ENCODE results near the gene CCDC83.
A peak's percentile ranks its signal among the peaks of the same experiment; 100 is the strongest.

CCDC83 gene

DNA sequence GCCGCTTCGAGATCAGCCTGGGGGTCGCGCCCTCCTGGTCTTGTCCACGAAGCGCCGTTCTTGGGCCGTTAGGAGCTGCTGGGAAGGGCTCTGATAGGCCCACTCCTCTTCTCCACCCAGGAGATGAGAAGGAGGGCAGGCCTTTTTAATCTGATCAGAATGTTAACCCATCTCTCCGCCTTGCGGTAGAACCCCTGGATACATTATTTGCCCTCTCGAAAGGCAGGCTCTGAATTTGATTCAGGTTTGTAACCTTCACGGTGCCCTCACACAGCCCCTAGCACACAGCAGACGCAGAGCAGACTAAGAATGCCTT is at the start of gene CCDC83:
TSS of gene CCDC83 (plus strand) at position 43 of the 316 bp plus-strand sequence. CDS start 9,741 bp downstream, outside the sequence.
- no peak for DNase-seq (ENCODE audit: low spot score)

DNA sequence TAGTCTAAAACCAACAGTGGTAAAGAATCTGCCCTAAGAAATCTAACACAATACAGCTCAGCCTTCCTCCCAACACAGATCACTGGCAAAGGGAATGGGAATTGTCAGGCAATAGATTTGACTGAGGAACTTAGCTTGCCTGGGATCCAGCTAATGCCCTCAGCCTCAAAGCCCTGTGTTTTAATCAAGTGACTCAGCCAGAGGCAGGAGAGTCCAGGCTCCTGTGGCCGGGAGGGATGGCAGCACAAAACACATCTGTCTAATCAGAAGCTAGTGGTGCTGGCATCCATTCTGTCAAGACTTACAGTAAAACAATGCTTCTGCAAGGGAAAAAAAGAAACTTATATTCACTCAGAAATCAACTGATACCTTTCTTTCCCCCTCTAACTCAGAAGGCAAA is 49.8 kb upstream of the CCDC83 start:
- DNase-seq (ENCODE audit: low spot score), result no peak

DNA sequence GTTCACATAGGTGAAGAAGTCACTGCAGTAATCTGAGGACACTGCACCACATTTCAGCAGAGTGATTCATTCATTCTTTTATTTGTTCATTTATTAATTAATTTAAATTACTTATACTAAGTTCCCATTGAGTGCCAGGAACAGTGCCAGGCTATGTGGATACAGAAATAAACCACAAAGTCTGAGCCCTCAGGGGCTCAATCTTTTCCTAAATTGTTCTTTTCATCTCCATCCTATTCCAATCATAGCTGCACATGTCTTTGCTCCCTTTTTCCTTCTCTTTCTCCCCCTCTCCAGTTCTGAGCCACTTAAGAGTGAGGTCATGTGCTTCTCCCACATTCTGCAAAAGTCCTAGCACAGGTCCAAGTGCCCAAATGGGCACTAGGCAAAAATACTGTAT is 49.2 kb upstream of the CCDC83 start:
- no peak for DNase-seq (ENCODE audit: low spot score)

DNA sequence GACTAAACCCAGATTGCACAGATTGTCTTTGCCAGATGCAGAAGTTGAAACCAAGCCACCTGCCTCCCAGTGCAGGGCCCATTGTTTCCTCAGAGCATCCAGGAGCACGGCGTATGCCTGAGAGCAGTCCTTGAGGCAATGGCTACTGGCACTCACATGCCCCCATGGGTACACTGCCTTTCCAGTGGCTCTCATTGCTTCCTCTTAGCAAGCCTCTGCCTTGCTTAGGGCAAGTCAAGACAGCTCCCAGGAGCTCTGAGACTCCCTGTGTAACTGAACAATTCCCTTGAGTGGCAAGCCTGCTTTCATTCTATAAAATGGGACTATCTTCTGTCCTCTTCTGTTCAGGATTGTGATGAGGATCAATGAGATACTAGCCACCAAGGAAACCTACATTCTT is 48.3 kb upstream of the CCDC83 start:
- DNase-seq (ENCODE audit: low spot score), result no peak

DNA sequence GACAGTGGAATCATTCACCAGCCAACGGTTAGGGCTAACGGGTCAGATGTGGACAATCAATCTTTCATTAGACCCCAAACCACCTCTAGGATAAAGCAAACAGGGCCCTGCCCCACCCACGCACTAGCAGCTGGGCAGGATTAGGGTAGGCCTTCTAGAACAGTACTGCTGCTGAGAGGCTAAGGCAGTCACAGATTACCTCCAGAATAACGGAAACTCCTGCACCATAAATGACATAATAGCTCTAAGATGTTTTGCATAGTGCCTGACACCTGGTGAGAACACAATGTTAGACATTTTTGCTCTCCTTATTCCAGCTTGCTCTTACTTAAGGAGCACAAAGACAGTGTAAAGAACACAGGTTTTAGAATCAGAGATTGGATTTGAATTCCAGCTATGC is 46.0 kb upstream of the CCDC83 start:
- no peak for DNase-seq (ENCODE audit: low spot score)

DNA sequence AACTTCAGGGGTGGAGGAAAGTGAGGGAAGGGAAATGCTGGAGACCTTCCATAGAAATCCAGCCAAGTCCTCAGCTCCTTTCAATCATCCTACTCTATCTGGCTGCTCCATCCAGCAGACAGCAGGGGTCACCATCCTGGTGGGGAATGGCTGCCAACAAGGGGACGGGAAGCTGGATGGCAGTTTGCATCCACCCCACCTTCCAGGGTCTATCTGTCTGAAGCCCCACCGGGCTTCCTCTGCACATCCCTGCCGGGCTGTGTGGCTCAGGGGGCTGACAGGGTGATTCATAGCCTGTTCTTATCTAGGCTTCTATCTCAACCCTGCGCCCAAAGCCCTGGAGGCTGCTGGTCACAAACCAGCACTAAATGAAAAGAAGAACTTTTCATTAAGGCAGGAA is 45.3 kb upstream of the CCDC83 start:
- DNase-seq (ENCODE audit: low spot score), result peak; percentile 47

DNA sequence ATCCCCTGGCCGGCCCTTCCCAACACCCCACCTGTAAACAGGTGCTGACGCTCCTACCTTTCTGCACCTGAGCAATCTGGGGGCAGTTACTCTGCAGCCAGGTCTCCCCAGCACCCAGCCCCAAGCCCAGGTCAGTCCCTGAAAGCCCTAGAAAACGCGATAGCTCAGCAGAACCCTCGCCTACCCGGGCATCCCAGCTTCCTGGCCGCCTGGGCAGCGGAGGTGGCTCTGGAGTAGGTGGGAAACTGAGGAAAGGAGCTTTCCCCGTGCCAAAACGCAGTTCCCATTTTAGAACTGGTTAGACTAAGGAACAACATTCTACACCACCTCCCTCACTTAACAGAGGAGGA is 44.7 kb upstream of the CCDC83 start:
- DNase-seq (ENCODE audit: low spot score), result no peak

DNA sequence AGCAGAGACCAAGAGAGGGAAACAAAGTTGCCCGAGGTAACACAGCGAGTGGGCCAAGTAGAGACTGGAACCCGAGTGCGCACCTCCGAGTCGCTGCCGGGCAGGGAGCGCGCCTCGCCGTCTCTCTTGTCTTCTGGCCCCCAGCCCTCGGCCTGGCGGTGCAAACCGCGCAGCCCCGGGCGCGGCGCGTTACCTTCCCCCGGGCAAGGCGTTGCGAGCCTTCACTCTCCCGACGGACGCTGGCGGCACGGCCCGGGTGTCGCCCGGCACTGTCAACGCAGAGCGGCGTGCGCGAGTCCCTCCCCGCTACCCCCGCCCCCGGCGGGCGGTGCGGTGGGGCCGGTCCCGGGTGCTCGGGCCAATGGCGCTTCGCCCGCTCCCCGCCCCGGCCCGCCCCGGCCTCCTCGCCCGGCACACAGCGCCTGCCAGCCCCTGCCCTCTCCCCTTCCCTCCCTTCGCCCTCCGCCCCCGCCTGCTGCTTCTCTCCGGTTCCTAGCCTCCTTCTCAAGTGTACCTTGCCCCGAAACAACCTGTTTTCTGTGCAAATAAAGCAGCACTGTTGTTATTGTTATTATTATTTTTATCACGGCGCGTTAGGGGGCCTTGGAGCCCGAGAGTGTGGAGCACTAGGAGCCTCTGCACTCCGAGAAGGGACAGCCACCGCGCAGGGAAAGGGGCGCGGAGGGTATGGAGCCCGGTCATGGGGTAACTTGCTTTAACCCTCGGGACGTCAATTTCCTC is 44.1 kb upstream of the CCDC83 start, which contains the start of gene SYTL2:
TSS of gene SYTL2 (minus strand) at position 271 of the 741 bp plus-strand sequence. CDS start 53,416 bp downstream, outside the sequence.
- peak; percentile 82 for DNase-seq (ENCODE audit: low spot score)

DNA sequence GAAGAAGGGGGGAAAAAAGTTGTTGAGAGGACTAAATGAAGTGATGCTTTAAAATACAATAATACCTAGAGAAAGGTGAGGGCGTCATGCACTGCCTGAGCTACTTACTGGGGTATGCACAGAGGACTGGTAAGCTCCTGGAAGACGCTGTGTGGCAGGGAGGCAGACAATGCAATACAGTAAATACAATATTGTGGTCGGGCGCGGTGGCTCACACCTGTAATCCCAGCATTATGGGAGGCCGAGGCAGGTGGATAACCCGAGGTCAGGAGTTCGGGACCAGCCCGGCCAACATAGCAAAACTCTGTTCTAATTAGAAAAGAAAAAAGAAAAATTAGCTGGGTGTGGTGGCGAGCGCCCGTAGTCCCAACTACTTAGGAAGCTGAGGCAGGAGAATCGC is 43.6 kb upstream of the CCDC83 start:
- no peak for DNase-seq (ENCODE audit: low spot score)

DNA sequence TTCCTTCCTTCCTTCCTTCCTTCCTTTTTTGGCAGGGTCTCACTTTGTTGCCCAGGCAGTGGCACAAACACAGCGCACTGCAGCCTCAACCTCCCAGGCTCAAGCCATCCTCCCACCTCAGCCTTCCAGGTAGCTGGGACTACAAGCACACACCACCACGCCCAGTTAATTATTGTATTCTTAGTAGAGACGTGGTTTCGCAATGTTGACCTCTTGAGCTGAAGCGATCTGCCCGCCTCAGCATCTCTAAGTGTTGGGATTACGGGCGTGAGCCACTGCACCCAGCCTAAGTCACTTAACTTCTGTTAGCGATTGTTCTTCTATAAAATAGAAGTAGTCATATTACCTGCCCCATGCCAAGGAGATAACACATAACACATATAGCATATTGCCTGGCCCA is 41.5 kb upstream of the CCDC83 start:
- DNase-seq (ENCODE audit: low spot score), result no peak

DNA sequence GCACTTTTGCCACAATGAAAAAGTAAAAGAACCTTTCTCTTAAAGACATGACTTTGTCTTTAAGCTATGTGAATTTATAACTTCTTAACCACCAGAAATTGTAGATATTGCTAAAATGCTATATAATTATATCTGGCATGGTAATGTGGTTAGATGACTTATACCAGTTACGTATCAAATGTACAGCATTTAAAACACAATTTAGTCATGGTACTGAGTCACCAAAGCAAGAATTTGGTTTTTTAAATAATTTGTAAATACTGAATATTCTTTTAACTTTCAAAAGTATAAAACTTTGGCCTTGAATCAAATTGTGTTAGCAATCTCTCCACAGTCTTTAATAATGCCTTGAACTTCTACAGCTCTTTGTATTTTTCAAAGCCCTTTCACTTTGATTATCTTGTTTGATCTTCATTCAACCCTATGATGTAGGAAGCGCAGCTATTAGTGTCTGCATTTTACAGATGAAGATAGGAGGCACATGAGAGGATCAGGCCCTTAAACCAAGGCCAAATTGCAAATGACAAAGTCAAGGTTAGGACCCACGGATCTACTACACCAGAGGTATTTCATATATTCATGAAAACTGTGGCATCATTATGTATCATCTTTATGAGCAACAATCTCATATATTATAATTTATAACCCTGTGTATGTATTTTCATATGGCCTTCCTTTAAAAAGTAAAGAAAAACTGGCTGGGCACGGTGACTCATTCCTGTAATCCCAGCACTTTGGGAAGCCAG is 39.8 kb upstream of the CCDC83 start:
- DNase-seq (ENCODE audit: low spot score), result no peak

DNA sequence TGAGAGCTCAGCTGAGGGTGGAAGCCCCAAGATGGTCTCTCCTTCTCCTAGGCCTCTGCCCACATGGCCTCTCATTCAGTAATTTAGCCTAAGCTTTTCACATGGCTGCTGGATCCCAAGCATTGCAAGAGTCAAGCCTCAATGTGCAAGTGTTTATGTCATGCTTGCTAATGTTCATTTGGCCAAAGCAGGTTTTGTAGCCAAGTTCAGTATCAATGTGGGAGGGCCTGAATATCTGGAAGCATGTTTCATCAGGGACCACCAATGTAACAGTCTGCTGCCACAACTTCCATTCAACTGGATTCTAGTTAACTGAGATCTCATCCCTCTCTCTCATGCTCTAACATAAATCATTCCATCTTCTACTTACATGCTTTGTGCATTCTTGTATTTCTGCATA is 35.7 kb upstream of the CCDC83 start:
- DNase-seq (ENCODE audit: low spot score), result no peak

DNA sequence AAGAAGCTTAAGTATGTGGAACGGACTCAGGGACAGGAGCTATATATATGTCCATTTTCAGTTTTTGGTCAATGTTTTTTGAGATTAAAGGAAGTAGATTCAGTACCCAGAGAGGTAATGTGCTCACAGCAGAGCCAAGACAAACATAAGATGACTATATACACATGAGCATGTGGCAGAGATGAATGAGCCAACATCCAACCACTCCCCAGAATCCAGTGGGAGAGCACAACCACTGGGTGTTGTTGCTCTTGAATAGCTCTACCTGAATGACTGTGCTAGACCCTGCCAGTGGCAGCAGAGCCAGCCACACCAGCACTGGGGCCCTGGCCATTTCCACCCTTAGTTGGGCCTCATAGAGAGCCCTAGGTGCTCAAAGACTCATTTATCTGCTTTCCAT is 33.5 kb upstream of the CCDC83 start:
- no peak for DNase-seq (ENCODE audit: low spot score)

DNA sequence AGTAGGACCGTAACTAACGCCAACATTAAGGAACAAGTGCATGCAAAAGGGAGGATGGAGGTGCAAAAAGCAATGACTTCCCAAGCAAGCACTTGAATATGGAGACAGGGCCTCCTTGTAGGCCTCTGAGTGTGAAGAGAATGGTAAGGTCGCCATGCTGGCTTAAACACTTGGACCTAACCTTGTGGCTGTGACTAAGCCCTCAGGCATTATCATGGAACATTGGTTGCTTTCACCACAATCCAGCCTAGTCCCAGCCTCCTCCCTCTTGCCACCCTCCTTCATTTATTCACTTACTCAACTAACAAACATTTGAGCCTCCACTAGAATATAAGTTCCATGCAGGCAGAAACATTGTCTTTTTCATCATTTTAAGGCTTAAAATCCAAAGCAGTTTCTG is 32.4 kb upstream of the CCDC83 start:
- DNase-seq (ENCODE audit: low spot score), result no peak

DNA sequence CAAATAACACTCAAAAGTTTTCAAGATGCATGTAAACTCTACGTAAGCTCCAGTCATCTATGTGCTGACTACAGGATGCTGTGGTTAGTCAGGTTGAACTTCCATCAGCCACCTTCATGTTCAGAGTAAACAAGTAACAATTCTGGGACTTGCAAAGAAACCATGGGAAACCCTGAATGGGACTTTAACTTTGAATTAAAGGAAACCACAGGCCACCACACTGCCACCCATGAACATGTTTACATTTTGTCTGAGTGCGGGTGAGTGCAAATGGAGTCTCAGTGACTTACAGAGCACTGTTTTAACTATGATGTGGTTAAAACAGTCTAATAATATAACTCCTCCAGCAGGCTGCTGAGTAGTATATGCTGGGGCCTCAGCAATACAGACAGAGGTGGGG is 31.4 kb upstream of the CCDC83 start:
- no peak for DNase-seq (ENCODE audit: low spot score)

DNA sequence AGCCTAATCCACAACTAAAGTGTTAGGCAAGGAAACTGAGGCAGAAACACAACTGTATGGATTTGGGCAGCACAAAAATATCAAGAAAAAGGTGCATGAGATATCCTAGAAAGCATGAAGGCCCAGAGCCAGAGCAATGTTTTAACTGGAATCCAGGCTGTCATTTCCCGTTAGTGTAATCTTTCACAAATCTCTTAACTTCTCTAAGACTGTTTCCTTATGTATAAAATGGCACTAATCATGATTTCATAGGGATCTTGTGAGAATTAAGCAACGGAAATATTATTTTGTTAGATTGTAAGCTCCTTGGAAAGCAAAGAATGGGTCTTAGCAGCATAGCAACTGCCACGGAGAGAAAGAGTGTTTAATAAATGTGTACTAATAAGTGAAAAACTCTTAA is 29.6 kb upstream of the CCDC83 start:
- DNase-seq (ENCODE audit: low spot score), result no peak

DNA sequence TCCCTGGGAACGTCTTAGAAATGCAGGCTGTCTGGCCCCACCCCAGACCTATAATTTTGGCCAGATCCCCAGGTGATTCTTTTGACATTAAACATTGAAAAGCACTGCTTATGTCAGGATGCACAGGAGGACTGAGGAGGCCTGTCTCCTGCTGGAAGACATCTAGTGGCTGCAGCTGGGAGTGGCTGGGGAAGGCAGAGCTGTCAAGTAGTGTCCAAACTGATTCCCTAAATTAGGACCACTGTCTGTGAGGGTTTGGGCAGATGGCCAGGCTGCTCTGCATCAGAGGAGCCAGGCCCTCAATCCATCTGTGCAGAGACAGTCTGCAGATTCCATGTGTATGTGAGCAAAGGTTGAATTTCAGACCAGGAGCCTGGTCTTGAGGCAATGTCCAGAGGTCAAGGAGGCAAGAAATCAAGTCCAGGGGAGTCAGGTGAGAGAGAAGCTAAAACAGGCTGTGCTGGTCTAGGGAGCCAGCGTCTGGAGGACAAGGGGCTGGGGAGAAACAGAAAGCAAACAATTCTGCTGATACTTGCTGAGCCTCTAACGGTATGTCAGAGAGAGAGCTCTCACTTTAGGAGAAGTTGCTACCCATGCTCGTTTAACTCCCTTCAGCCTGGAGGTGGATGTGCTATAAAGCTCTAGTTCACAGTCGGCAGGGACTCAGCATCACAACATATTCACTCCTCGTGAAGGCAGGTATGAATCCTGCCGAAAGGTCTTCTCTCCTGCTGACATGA is 28.9 kb upstream of the CCDC83 start:
- no peak for DNase-seq (ENCODE audit: low spot score)

DNA sequence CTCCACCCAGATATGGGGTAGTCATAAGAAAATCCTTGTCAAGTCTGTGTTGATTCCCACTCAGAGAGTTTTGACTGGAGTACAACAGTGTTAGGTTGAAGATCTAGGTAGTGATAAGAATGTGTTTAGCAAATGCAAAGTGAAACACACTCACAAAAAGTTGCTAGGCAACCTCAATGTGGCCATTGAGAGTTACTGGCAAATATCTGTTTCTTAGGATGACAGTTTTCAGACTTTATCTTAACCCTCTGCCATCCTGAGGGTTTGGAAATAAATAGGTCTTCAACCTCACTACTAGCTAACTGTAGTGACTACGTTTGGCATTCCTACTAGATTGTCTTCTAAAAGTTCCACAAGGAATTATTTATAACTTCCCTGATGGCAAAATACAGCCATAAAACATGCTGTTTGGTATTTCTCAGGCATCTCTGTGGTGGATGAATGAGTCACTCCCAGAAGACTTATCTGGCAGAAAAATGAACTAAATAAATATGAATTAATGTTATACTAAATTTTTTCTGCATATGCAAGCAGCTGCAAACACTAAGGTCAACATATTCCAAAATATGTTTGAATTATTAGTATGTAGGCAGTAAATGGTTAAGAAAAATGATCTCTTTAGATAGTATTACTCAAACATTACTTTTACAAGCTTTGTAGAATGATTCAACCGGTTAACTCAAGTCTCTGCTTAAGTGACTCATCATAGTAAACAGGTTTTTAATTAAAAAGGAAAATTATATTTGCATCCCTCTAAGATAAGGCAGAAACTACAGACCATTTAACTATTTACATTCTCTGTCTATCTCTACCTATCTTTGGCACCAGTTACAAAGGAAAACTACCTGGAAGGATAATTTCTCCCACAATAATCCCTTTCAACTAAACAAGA is 27.2 kb upstream of the CCDC83 start:
- DNase-seq (ENCODE audit: low spot score), result no peak

DNA sequence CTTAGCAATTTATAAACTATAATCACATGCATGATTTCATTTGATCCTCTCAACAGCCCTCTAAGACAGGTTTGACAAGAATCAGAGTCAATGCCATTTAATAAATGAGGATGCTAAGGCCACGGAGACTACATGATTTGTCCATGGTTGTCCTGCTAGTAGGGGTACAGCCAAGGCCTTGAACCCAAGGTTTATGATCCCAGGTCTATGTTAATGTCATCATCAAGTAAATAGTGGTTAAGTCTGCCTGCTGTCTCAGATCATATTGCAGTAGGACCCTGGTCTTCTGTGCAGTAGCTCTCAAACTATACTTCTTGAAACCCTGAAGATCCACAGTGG is 26.6 kb upstream of the CCDC83 start:
- DNase-seq (ENCODE audit: low spot score), result no peak

DNA sequence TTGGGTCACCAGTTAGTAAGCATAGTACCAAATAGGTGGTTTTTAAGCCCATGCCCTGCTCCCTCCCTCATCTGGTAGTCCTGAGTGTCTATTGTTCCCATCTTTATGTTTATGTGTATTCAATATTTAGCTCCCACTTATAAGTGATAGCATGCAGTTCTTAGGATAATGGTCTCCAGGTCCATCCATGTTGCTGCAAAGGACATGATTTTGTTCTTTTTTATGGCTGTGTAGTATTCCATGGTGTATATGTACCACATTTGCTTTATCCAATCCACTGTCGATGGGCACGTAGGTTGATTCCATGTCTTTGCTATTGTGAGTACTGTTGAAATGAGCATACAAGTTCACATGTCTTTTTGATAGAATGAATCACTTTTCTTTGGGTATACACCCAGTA is 26.0 kb upstream of the CCDC83 start:
- DNase-seq (ENCODE audit: low spot score), result no peak

DNA sequence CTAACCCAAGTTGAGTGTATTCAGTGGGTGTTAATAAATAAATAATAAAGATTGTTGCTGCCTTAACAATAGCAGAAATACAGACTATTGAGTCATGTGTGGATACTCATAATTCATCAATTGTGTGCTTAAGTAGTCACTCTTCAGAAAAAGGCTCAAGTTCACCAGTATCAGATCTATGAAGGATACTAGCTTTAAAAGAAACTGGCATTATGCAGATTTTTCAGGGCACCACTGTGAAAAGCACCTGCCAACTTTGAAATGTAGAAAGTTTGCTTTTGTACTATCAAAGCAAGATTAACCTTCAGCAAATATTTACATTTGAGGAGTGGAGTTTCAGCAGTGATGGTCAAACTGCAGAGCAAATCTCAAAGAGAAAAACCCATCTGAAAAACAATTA is 24.1 kb upstream of the CCDC83 start:
- DNase-seq (ENCODE audit: low spot score), result no peak

DNA sequence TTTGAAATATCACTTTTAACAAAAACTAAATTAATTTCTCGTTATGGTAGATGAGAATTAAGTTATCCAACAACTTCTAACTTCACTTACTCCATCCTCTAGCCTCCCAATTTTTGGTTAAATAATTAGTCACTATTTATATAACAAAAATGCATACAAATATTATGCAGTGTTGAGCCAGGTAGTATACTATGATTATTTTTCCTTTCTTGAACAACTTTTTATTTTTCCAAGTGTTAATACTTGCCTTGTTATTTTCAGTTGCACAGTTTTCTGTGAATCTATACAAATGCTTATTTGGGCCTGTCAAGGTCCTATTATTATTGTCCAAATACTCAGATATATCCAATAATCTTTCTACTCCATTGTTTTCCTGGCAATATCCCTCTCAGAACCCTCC is 19.9 kb upstream of the CCDC83 start:
- DNase-seq (ENCODE audit: low spot score), result no peak

All from globus pallidus (tissue), 1 donor.